ENCODE data around the gene LGMN. TPM values are rescaled to one million over a fixed set of nuclear protein-coding genes. Genes with fewer than 3 reads are reported as not detected.
A peak's percentile ranks its signal among the peaks of the same experiment; 100 is the strongest.

The LGMN gene
- total and polyA plus RNA-seq, 9 of the 15 experiments (the other 6 are each of a cell fraction or from before 2014, with no cell fraction given), result 0.05 to 1.4 (median 0.43) TPM; not detected in 2

GRCh38 chr14:92690171-92691011, 58.0 kb downstream of the LGMN start:
- H3K36me3 ChIP-seq (ENCODE audit: control insufficient read depth, insufficient read depth, low read length), result no peaks in the 10 kb centered on the region
- ChIA-PET POLR2A (interaction anchor here (0.6 to 0.8 kb wide), 4 partner anchors 11 to 426 kb away, joined by 3 to 4 read pairs (median 3); no protein-coding TSS in a partner anchor), CTCF (ENCODE audit: low intra/inter-chr PET ratio) (no interaction called here)
- no peak overlapping the region for H3K4me2 ChIP-seq (ENCODE audit: insufficient read depth, low read length)
- peaks cover 0 to 17% of the 10 kb centered on the region in 2 experiments; a peak in 2 of 5 replicates for H3K4me1 ChIP-seq (replicated peaks in 1 of 2; ENCODE audit: control insufficient read depth in 2 of 2, insufficient read depth in 2 of 2, low read length in 2 of 2)
- H3K9me3 ChIP-seq (replicated peaks; ENCODE audit: control insufficient read depth, insufficient read depth, low read depth, low read length), result no peaks in the 10 kb centered on the region
- in situ Hi-C loops (cut with MboI), result no loop called here
- 9% methylated on average over 5 of the region's 13 CpGs for WGBS (ENCODE audit: insufficient coverage, low coverage, missing lambda C conversion rate)
- intact Hi-C loops (cut with micrococcal nuclease), result no loop called here
- no TSS peak for BruUV-seq (replicated peaks)
- H3K27me3 ChIP-seq (ENCODE audit: control insufficient read depth in 2 of 2, insufficient read depth in 2 of 2, low read length in 2 of 2), result peaks cover 0 to 31% of the 10 kb centered on the region in 2 experiments; a peak in 3 of 5 replicates
- peak; percentile 78 for ATAC-seq
- H4K20me1 ChIP-seq (replicated peaks; ENCODE audit: control insufficient read depth, insufficient read depth, low read length), result peaks cover 3% of the 10 kb centered on the region; the same call in 1 of the 2 replicates
- no peak overlapping the region for H2AFZ ChIP-seq (ENCODE audit: low read depth, low read length)
- no peaks in the 10 kb centered on the region for H3K79me2 ChIP-seq (ENCODE audit: control insufficient read depth, insufficient read depth, low read length)
- no peak overlapping the region for H3K9ac ChIP-seq (ENCODE audit: insufficient read depth in 1 of 2, low read depth in 2 of 2, low read length in 2 of 2)
- TF ChIP-seq NFIC (IDR thresholded peaks at IDR 0.05), result peak; percentile 76
- peak in 1 of 2 experiments; percentile 44; a peak in 1 of 4 replicates for TF ChIP-seq RAD21 (CRISPR knock-in tag; conservative IDR thresholded peaks at IDR 0.05 in 1 of 2, IDR thresholded peaks at IDR 0.05 in 1 of 2)
- no peak for TF ChIP-seq OTX1 (CRISPR knock-in tag; IDR thresholded peaks at IDR 0.05)
- TF ChIP-seq, protein P1, sequence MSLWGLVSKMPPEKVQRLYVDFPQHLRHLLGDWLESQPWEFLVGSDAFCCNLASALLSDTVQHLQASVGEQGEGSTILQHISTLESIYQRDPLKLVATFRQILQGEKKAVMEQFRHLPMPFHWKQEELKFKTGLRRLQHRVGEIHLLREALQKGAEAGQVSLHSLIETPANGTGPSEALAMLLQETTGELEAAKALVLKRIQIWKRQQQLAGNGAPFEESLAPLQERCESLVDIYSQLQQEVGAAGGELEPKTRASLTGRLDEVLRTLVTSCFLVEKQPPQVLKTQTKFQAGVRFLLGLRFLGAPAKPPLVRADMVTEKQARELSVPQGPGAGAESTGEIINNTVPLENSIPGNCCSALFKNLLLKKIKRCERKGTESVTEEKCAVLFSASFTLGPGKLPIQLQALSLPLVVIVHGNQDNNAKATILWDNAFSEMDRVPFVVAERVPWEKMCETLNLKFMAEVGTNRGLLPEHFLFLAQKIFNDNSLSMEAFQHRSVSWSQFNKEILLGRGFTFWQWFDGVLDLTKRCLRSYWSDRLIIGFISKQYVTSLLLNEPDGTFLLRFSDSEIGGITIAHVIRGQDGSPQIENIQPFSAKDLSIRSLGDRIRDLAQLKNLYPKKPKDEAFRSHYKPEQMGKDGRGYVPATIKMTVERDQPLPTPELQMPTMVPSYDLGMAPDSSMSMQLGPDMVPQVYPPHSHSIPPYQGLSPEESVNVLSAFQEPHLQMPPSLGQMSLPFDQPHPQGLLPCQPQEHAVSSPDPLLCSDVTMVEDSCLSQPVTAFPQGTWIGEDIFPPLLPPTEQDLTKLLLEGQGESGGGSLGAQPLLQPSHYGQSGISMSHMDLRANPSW (CRISPR knock-in tag; IDR thresholded peaks at IDR 0.05), result no peak
- TF ChIP-seq PTBP1 (IDR thresholded peaks at IDR 0.05; ENCODE audit: low read depth, low read length), result no peak
- no peak for TF ChIP-seq SMARCB1 (IDR thresholded peaks at IDR 0.05; ENCODE audit: insufficient read length, low read depth)
- 0 out of 2 replicates have a peak, but pooled peaks have one; percentile 4 for TF ChIP-seq SMC3 (conservative IDR thresholded peaks at IDR 0.05; ENCODE audit: insufficient read depth, low read depth, low read length)
- TF ChIP-seq, protein P2, sequence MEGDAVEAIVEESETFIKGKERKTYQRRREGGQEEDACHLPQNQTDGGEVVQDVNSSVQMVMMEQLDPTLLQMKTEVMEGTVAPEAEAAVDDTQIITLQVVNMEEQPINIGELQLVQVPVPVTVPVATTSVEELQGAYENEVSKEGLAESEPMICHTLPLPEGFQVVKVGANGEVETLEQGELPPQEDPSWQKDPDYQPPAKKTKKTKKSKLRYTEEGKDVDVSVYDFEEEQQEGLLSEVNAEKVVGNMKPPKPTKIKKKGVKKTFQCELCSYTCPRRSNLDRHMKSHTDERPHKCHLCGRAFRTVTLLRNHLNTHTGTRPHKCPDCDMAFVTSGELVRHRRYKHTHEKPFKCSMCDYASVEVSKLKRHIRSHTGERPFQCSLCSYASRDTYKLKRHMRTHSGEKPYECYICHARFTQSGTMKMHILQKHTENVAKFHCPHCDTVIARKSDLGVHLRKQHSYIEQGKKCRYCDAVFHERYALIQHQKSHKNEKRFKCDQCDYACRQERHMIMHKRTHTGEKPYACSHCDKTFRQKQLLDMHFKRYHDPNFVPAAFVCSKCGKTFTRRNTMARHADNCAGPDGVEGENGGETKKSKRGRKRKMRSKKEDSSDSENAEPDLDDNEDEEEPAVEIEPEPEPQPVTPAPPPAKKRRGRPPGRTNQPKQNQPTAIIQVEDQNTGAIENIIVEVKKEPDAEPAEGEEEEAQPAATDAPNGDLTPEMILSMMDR (IDR thresholded peaks at IDR 0.05 in 2 of 3, conservative IDR thresholded peaks at IDR 0.05 in 1 of 3; ENCODE audit: insufficient read depth in 2 of 3, low read depth in 1 of 3, low read length in 3 of 3), result peak; percentile 47 to 56 (median 53)
- peak in 1 of 2 experiments; percentile 21; a peak in 1 of 4 replicates for TF ChIP-seq TEAD1 (CRISPR knock-in tag; IDR thresholded peaks at IDR 0.05)
- no peak overlapping the region for H3K4me3 ChIP-seq
- H3K27ac ChIP-seq (ENCODE audit: extremely low read depth, low read depth, low read length), result no peak overlapping the region
- FAIRE-seq, result no peak
- DNase-seq (ENCODE audit: extremely low read depth in 1 of 4, low spot score in 3 of 4), result peak in 3 of 4 experiments; percentile 15 to 36 (median 24)
- H3K9me1 ChIP-seq (ENCODE audit: control insufficient read depth, insufficient read depth, low read length), result no peaks in the 10 kb centered on the region
